ENCODE measurements around the gene PTEN.

DNA sequence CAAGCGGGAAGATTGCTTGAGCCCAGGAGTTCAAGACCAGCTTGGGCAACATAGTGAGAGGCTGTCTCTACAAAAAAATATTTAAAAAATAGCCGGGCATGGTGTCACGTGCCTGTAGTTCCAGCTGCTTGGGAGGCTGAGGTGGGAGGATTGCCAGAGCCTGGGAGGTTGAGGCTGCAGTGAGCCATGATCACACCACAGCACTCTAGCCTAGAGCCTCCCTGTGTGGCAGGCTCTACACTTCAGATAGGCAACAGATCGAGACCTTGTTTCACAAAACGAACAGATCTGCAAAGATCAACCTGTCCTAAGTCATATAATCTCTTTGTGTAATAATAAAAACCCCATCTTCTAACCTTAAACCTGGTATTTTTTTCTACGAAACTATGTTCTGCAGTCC lies 76.8 kb downstream of the PTEN start:
- TF ChIP-seq POLR2AphosphoS5 (IDR thresholded peaks at IDR 0.05; ENCODE audit: low read depth, low read length) = peak; percentile 69
- TF ChIP-seq POLR2A (IDR thresholded peaks at IDR 0.05; ENCODE audit: low read depth, low read length) = no peak
- TF ChIP-seq TAF1 (IDR thresholded peaks at IDR 0.05; ENCODE audit: low read depth, low read length) = no peak
